BJ (cell line): ENCODE measurements around the gene F8. TPM values are rescaled to one million over a fixed set of nuclear protein-coding genes. Genes with fewer than 3 reads are reported as not detected.

Source experiments
- CTCF ChIA-PET: fragments of 350-600 bp; formaldehyde crosslinking; extraction: SDS; loops from one replicate; lab custom pipeline; 2021; ENCODE audit warnings: antibody characterized with exemption, inconsistent platforms; lab: Yijun Ruan, JAX
- POLR2A ChIA-PET: fragments of 300-600 bp; sonication (Branson Sonifier 250); formaldehyde crosslinking; extraction: SDS; loops from one replicate; lab custom pipeline; 2021; ENCODE audit warnings: antibody characterized with exemption; lab: Charles Lee
- DNase-seq: peaks from one replicate; pipeline ENCODE4 v3.0.0-alpha.2; 2011; ENCODE audit warnings: low read depth
- H3K27me3 ChIP-seq: 2 replicates; pipeline ENCODE4 v1.6.0; 2011; ENCODE audit warnings: low read length; ENCODE audit not compliant: control insufficient read depth, insufficient read depth
- H3K36me3 ChIP-seq: 2 replicates; pipeline ENCODE4 v1.5.1; 2011; ENCODE audit warnings: low read length; ENCODE audit not compliant: control insufficient read depth, insufficient read depth
- H3K4me3 ChIP-seq: 2 replicates; pipeline ENCODE4 v1.5.1; 2011; ENCODE audit warnings: low read depth, mild to moderate bottlenecking, control low read depth, low read length
- polyA plus RNA-seq: library from polyadenylated mRNA; depleted of rRNA; stranded (reverse); fragments of >200 nt; gene quantifications from 2 replicates; pipeline ENCODE4 v1.2.3, GENCODE V29; 2011
- TF ChIP-seq, protein P1 (sequence below): IDR thresholded peaks from 2 replicates; pipeline ENCODE4 v1.5.1; 2011; ENCODE audit warnings: low read depth, mild to moderate bottlenecking, control low read depth, inconsistent platforms, low read length, moderate library complexity; ENCODE audit not compliant: insufficient read depth

Gene F8
- polyA plus RNA-seq, 1 experiment: 2.7 TPM

DNA sequence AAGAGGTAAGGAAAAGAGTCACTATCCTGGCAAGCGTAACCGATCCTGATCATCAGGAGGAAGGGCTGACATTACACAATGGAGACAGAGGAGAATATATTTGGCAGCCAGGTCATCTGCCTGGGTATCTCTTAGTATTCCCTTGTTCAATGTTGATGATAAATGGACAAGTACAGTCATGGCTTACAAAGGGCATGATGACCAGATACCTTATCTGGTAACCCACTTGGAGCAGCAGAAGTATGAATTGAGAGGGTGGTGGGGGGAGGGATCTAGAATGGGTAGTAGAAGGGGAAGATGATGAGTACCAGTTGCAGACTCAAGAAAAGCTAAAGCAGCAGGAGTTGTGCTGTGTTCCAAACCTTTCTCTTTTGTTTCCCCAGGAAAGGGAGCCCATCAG is 17.3 kb downstream of the F8 start:
- ChIA-PET CTCF (no interaction called here), POLR2A (no interaction called here)
- DNase-seq: no peak
- TF ChIP-seq, protein P1, sequence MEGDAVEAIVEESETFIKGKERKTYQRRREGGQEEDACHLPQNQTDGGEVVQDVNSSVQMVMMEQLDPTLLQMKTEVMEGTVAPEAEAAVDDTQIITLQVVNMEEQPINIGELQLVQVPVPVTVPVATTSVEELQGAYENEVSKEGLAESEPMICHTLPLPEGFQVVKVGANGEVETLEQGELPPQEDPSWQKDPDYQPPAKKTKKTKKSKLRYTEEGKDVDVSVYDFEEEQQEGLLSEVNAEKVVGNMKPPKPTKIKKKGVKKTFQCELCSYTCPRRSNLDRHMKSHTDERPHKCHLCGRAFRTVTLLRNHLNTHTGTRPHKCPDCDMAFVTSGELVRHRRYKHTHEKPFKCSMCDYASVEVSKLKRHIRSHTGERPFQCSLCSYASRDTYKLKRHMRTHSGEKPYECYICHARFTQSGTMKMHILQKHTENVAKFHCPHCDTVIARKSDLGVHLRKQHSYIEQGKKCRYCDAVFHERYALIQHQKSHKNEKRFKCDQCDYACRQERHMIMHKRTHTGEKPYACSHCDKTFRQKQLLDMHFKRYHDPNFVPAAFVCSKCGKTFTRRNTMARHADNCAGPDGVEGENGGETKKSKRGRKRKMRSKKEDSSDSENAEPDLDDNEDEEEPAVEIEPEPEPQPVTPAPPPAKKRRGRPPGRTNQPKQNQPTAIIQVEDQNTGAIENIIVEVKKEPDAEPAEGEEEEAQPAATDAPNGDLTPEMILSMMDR: no peak
- Histone ChIP-seq H3K27me3 (no peaks in the 10 kb centered on the region), H3K4me3 (no peak overlapping the region), H3K36me3 (no peaks in the 10 kb centered on the region)

DNA sequence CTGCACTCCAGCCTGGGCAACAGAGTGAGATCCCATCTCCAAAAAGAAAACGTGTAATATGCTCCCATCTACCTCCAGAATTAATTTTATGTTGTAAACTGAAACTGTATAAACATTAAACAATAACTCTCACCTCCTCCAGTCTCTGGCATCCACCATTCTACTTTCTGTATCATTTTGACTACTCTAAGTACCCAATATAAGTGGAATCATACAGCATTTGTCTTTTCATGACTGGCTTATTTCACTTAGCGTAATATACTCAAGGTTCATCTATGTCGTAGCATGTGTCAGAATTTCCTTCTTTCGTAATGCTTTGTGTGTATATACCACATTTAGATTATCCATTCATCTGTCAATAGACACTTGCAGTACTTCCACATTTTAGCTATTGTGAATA is 20.6 kb downstream of the F8 start:
- TF ChIP-seq, protein P1: no peak

DNA sequence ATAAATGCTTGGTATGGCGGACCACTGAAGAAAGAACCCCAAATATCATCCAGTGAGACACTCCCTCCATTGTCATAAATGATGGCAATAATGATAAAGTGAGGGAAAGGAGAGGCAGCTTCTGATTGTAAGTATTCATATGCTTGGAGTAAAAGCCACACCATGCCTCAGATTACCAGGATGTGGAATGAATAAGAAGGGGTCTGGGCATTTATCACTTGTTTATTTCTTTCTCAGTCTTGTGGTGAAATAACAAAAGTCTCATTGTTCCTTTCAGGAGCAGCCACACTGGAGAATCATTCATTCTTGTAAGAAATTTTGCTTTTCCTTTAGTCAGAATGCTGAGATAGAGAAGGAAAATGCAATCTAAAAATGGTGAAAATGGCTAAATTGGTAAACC is 21.7 kb downstream of the F8 start:
- Histone ChIP-seq H3K27me3 (no peaks in the 10 kb centered on the region), H3K36me3 (no peaks in the 10 kb centered on the region), H3K4me3 (no peak overlapping the region)
- no peak for DNase-seq
- ChIA-PET POLR2A (no interaction called here), CTCF (no interaction called here)
- TF ChIP-seq, protein P1: no peak

More for the DNA sequence above, 20.6 kb downstream of the F8 start:
- POLR2A ChIA-PET: no interaction called here
- Histone ChIP-seq H3K36me3 (no peaks in the 10 kb centered on the region), H3K27me3 (no peaks in the 10 kb centered on the region), H3K4me3 (no peak overlapping the region)
- CTCF ChIA-PET: no interaction called here
- no peak for DNase-seq

DNA sequence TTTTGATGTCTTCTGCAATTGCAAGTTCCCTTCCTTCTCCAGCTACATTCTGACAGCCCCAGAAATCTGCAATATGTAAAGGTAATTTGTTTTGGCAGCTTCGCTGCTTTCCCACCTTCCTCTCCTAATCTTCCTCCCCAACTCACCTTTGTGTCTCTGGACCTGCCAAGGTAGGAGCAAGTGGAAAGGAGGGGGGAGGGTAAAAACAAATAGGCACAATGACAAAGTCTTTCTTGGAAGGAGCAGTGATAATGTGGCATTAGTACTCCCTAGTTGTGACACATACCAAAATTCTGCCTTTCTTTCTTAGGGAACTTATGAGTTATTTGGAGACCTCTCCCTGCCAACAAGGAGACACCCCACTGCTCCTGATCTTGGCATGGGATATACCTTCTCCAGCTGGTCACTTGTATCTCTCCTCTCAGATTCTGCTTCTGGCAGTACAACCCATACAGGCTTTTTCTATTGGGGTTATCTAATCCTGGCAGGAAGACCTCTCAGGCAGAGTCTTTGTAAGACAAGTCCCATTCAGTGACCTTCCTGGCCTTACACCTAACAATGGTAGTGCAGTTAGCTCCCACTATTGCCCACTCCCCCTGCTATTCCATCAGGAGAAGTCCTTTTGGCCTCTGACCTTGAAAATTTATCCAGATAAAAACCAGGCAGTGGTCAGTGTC is 24.2 kb downstream of the F8 start:
- ChIA-PET CTCF (no interaction called here), POLR2A (no interaction called here)
- H3K27me3 ChIP-seq: no peaks in the 10 kb centered on the region
- H3K4me3 ChIP-seq: no peak overlapping the region
- no peak for DNase-seq
- TF ChIP-seq, protein P1: no peak
- H3K36me3 ChIP-seq: no peaks in the 10 kb centered on the region

DNA sequence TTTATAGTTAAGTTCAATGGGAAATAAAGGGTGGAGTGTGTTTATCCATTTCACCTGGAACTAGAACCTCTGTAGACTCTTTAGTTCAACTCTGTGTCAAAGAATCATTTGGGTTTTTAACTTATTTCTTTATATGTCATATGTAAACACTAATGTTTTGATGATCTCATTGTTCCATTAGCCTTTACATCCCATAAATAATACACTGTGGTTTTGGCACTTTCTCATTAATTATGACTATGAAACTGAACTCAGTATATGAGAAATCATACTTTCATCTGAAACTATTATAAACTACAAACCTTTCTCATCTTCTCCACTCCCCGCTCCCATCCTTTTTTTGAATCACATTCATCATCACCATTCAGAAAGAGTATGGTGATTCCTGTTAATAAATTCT is 31.0 kb downstream of the F8 start:
- no peaks in the 10 kb centered on the region for H3K36me3 ChIP-seq
- H3K27me3 ChIP-seq: no peaks in the 10 kb centered on the region
- ChIA-PET CTCF (no interaction called here), POLR2A (no interaction called here)
- no peak overlapping the region for H3K4me3 ChIP-seq
- DNase-seq: no peak
- TF ChIP-seq, protein P1: no peak
